Fibroblast of mammary gland (primary cell): ENCODE measurements around the gene RTL1.
A peak's percentile ranks its signal among the peaks of the same experiment; 100 is the strongest.

ENCODE experiments used
- DNase-seq: peaks from one replicate; pipeline ENCODE4 v3.0.0-alpha.2; 2010; ENCODE audit warnings: low read depth
- H3K4me3 ChIP-seq: 2 replicates; pipeline ENCODE4 v1.5.1; 2011; ENCODE audit warnings: low read depth, mild to moderate bottlenecking, low read length, moderate library complexity; ENCODE audit not compliant: control insufficient read depth
- CTCF ChIP-seq: conservative IDR thresholded peaks from 2 replicates; pipeline ENCODE4 v1.5.1; 2011; ENCODE audit warnings: low read depth, low read length, inconsistent platforms; ENCODE audit not compliant: control insufficient read depth, insufficient read depth

Gene RTL1

DNA sequence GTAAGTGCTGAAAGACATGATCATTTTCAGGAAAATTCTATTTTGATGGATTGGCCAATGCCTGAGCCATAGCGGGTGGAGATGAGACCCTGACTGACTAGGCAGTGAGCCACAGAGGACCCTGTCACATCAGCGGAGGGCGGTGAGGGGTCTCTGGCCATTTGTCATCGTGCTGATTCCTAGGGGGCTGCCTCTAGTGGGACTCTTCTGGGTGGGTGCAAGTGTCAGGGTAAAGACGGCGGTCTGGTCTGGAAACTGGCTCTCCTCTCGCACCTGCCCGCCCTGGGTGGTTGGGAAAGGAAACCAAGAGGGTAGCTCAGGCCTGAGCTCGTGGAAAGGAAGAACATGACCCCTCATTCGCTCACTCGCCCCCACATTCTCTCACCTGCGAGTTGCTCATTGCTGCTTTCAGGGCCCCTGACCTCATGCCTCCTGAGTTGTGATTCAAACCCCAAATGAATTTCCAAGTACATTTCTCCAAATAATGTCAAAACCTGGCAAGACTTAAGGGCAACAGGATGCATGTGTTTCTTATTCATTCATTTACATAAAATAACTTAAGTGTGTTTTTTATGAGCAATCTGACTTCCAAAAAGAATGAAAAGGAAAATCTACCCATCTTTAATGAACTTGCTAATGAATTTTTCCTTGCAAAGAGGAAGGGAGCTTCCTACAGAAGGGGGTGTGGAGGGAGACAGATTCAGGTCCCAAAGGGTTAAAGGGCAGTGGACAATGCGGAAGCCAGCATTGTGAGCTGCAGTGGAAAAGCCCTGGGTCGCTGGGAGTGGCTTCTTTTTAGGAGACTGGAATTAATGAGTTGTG, 64.8 kb downstream of the RTL1 start:
- TF ChIP-seq CTCF: no peak
- peak; percentile 73 for DNase-seq
- no peak overlapping the region for H3K4me3 ChIP-seq

DNA sequence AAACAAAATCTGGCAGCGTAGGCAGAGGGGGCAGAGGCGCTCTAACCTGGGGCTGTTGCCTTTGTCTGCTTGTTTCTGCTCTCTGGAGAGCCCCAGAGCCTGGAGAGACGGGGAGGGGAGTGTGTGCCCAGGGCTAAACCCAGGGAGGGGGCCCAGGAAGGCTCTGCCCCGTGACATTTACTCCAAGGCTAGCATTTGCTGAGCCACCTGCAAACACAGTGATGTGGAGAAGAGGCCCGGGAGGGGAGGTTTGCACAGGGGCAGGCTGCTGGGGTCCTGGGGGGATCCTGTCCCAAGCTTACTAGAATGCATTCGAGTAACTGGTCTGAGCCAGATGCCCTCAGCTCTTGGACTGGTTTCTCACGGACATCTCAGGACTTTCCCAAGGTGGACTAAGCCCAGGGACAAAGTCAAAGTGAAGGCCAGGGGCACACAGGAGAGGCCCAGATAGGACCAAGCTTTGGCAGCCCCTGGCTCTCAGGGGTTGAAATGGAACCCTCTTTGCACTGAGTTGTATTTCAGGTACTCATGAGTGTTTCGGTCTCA, 65.6 kb downstream of the RTL1 start:
- DNase-seq: no peak

DNA sequence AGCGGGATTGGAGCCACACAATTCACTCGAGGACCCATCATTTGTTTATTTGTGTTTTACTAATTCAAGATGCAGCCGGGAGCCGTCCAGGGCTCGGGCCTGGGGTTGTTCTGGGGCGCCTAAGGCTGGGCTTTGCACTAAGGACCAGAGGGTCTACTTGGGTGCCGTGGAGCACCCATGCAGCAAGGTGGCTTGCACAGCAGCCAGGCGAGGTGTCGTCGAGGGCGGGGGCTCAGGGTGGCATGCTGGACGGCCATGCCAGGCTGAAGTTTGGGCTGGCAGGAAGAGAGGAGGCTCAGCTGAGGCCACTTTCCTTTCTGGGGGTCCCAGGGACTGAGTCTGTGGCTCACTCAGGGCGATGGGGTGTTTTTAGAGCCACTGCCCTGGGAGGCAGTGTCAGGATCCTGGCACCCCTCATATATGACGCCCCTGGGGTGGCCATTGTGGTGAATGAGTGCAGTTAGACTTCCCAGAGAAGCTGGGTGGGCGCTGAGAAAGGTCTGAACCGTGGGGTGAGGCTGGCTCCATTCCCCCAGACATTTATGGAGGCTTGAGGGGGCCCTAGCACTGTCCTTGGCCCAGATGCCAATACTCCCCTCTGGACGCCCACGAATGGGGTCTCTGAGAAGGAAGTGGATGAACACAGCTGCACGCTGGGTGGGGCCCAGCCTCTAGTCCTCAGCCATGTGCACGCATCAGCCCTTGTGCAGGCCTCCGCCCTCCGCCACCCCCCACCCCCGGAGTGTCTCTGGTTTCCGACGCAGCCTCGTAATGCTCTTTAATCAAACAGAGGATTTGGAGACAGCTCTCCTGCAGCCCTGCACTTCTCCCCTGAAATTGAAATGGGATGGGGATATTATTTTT, 66.3 kb downstream of the RTL1 start:
- TF ChIP-seq CTCF: no peak
- no peak for DNase-seq
- H3K4me3 ChIP-seq: no peak overlapping the region

More for the DNA sequence above, 65.6 kb downstream of the RTL1 start:
- TF ChIP-seq CTCF: no peak
- H3K4me3 ChIP-seq: no peak overlapping the region

- H3K4me3 ChIP-seq: no peak overlapping the region
- no peak for DNase-seq
- no peak for TF ChIP-seq CTCF
These were observed 67.2 kb downstream of the RTL1 start for GRCh38 chr14:100836311-100836805.

DNA sequence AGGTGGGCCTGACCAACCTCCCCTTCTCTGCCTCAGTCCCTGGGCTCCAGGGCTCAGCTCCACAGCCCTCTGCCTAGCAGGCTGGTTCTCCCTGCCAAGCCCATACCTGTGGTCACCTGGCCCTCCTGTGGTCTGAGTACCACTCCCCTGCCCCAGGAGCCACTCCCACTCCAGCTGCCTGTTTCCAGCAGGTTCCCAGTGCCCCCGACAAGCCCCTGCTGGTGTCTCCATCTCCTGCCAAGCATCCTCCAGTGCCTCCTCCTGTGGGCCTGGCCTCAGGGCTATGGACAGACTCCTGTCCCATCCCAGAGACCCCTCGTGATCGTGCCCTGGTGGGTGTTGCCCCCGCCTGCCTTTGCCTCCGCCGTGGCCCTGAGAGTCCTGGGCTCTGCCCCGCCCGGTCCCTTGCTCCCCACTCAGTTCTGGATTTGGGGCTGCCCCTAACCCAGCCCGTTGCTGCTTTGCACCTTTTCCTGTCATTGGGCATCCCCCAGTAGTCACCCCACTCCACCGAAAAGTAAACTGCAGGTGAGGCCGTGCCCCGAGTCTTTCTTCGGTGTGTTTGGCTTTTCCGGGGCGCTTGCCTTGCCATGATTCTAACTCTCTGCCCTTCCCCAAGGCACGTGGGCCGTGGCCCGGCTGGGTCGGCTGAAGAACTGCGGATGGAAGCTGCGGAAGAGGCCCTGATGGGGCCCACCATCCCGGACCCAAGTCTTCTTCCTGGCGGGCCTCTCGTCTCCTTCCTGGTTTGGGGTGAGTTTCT, 67.8 kb downstream of the RTL1 start:
- no peak for DNase-seq
- TF ChIP-seq CTCF: no peak
- no peak overlapping the region for H3K4me3 ChIP-seq
